IMR-90 (cell line): ENCODE measurements around the gene PEX6.

Experiments
- CTCF ChIP-seq: conservative IDR thresholded peaks from 2 replicates; pipeline ENCODE4 v1.5.1; 2012; ENCODE audit warnings: mild to moderate bottlenecking, low read depth, low read length, improper control_type of control experiment
- POLR2A ChIP-seq: IDR thresholded peaks from 2 replicates; pipeline ENCODE4 v1.6.1; 2012; ENCODE audit warnings: mild to moderate bottlenecking, low read depth, low read length

DNA sequence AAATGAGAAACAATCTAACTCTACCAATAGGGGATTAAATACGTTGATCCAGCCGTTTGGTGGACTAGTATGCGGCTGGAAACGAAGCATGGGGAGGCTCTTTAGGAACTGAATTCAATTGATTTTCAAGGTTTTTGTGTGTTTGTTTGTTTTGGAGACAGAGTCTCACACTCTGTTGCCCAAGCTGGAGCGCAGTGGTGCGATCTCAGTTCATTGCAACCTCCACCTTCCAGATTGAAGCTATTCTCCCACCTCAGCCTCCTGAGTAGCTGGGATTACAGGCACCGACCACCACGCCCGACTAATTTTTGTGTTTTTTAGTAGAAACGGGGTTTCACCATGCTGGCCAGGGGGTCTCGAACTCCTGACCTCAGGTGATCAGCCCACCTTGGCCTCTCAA lies 42.6 kb downstream of the PEX6 start:
- no peak for TF ChIP-seq POLR2A
- no peak for TF ChIP-seq CTCF
